SK-N-MC (cell line): Measurements from ENCODE around the gene GABRR1.
A peak's percentile ranks its signal among the peaks of the same experiment; 100 is the strongest.

Experiments used
- DNase-seq: peaks from one replicate; pipeline ENCODE4 v3.0.0-alpha.2; 2011; ENCODE audit warnings: low read depth, low spot score
- H3K27ac ChIP-seq: fragments of 200-600 bp; sonication (generic); 2 replicates; pipeline ENCODE4 v1.5.1; 2016; ENCODE audit warnings: mixed run types
- H3K36me3 ChIP-seq: fragments of 200-600 bp; sonication (generic); 2 replicates; pipeline ENCODE4 v1.6.1; 2017; ENCODE audit warnings: antibody characterized with exemption, low read length, mixed read lengths; ENCODE audit not compliant: insufficient read depth
- H3K4me3 ChIP-seq: fragments of 200-600 bp; sonication (generic); 2 replicates; pipeline ENCODE4 v1.5.1; 2016
- H3K9ac ChIP-seq: fragments of 200-600 bp; sonication (generic); 2 replicates; pipeline ENCODE4 v1.8.0; 2017; ENCODE audit warnings: mixed run types, mixed read lengths; ENCODE audit not compliant: insufficient read length
- H3K9me3 ChIP-seq: fragments of 200-600 bp; sonication (generic); 2 replicates; pipeline ENCODE4 v1.6.1; 2017; ENCODE audit warnings: low read depth, mild to moderate bottlenecking, antibody characterized with exemption, low read length, moderate library complexity, mixed read lengths
- EZH2 ChIP-seq: fragments of 200-600 bp; sonication (generic); IDR thresholded peaks from one replicate; pipeline ENCODE4 v1.6.1; 2017; ENCODE audit warnings: antibody characterized with exemption
- FOXP2 ChIP-seq: optimal IDR thresholded peaks from 2 replicates; pipeline ENCODE3; 2011; ENCODE audit warnings: mild to moderate bottlenecking, moderate library complexity; ENCODE audit not compliant: insufficient read depth; ENCODE audit errors: extremely low read length, control extremely low read depth
- POLR2AphosphoS5 ChIP-seq: IDR thresholded peaks from 2 replicates; pipeline ENCODE4 v1.6.1; 2012; ENCODE audit warnings: mild to moderate bottlenecking, low read depth, low read length, borderline replicate concordance

The GABRR1 gene

GRCh38 chr6:89160331-89161092 is 56.6 kb downstream of the GABRR1 start:
- Histone ChIP-seq H3K4me3 (no peak overlapping the region), H3K27ac (no peak overlapping the region), H3K9me3 (no peaks in the 10 kb centered on the region), H3K36me3 (peaks cover 79% of the 10 kb centered on the region), H3K9ac (no peak overlapping the region)
- TF ChIP-seq FOXP2 (no peak), POLR2AphosphoS5 (no peak), EZH2 (no peak)
- DNase-seq, result no peak

GRCh38 chr6:89154131-89154530 is 63.0 kb downstream of the GABRR1 start:
- TF ChIP-seq EZH2 (no peak), FOXP2 (no peak), POLR2AphosphoS5 (no peak)
- no peak overlapping the region for H3K9ac ChIP-seq
- no peak overlapping the region for H3K4me3 ChIP-seq
- H3K27ac ChIP-seq, result no peak overlapping the region
- peaks cover 64% of the 10 kb centered on the region for H3K36me3 ChIP-seq
- no peaks in the 10 kb centered on the region for H3K9me3 ChIP-seq
- DNase-seq, result no peak

GRCh38 chr6:89148016-89148750 is 69.0 kb downstream of the GABRR1 start:
- peak overlapping the region; percentile 11 for H3K4me3 ChIP-seq

DNA sequence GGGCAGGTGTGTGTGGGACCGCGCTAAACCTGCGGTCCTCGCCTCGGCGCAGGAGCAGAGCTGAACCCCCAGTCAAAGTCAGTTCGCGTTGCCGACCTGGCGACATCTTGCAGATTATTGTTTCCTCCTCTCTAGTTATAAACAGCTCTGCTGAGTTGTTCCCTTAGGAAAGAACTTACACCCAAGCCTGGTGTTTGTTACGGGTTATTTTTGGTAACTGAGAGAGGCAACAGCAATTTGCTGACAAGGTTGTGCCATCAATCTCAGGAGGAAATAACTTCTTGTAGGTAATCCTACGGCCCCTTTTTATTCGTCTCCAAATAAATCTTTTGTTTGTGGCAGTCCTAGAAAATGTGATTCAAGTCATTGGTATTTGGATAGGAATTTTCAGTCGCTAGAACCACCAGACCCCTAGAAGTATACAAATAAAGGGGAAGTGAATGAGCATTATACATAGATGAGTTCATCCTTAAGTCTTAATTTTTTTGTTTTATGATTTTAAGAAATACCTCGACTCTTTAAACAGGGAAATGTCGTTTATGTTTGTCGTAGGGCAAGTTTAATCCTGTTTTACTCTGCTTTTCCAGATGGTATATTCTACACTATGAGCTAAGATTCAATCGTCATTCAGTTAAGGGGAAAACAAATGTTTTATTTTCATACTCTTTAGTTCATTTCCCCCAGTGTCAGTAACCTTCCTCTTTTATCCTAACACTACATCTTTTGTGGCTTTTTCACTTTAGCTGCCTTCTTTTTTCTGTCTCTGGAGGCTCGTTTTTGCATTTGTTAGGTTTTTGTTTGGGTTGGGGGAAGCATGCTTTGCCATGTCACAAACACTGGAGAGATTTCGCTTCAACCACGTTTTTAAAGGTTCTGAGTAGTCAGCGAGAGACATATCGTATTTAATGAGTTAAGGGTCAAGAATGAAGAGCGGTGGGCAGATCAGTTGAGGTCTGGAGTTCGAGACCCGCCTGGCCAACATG is 70.1 kb downstream of the GABRR1 start:
- H3K36me3 ChIP-seq, result peaks cover 20% of the 10 kb centered on the region
- TF ChIP-seq POLR2AphosphoS5, result peak; percentile 45; the same call in 1 of the 2 replicates
- TF ChIP-seq EZH2, result no peak
- peak overlapping the region; percentile 74; the same call in 1 of the 2 replicates for H3K27ac ChIP-seq
- H3K9ac ChIP-seq, result peak overlapping the region; percentile 87
- H3K4me3 ChIP-seq, result peak overlapping the region; percentile 93
- no peaks in the 10 kb centered on the region for H3K9me3 ChIP-seq
- DNase-seq, result no peak

More at GRCh38 chr6:89148016-89148750, 69.0 kb downstream of the GABRR1 start:
- no peak for TF ChIP-seq FOXP2
- no peak for TF ChIP-seq POLR2AphosphoS5
- TF ChIP-seq EZH2, result no peak
- H3K9ac ChIP-seq, result peak overlapping the region; percentile 1
- H3K36me3 ChIP-seq, result peaks cover 29% of the 10 kb centered on the region
- no peak for DNase-seq
- no peak overlapping the region for H3K27ac ChIP-seq
- H3K9me3 ChIP-seq, result no peaks in the 10 kb centered on the region

DNA sequence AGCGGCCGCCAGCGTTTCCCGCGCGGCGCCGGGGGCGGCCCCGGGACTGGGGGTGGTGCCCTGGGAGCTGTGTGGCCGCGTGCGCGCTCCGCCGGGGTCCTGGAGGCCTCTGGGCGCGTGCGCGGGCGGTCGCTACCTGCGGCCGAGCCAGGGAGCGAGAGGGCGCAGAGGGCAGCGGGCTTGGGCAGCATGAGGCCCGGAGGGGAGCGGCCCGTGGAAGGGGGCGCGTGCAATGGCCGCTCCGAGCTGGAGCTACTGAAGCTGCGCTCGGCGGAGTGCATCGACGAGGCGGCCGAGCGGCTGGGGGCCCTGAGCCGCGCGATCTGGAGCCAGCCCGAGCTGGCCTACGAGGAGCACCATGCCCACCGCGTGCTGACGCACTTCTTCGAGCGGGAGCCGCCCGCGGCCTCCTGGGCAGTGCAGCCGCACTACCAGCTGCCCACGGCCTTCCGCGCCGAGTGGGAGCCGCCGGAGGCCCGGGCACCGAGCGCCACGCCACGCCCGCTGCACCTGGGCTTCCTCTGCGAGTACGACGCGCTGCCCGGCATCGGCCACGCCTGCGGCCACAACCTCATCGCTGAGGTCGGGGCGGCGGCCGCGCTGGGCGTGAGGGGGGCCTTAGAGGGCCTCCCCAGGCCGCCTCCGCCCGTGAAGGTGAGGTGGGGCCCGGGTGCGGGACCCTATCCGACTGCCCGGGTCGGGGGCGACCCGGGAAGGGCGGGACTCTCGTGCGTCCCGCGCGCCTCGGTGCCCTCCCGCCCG is 71.0 kb downstream of the GABRR1 start, which contains the start of gene PM20D2:
Gene PM20D2 (plus strand): TSS at position 100 of the 762 bp plus-strand sequence. CDS start 90 bp downstream, at position 190.
- Histone ChIP-seq H3K9me3 (no peaks in the 10 kb centered on the region), H3K27ac (peak within 1 kb of the TSS; percentile 74), H3K36me3 (peaks cover 17% of the 10 kb centered on the region), H3K4me3 (peak within 1 kb of the TSS; percentile 93), H3K9ac (peak within 1 kb of the TSS; percentile 87)
- no peak for TF ChIP-seq EZH2
- TF ChIP-seq POLR2AphosphoS5, result peak; percentile 80
- no peak for DNase-seq

DNA sequence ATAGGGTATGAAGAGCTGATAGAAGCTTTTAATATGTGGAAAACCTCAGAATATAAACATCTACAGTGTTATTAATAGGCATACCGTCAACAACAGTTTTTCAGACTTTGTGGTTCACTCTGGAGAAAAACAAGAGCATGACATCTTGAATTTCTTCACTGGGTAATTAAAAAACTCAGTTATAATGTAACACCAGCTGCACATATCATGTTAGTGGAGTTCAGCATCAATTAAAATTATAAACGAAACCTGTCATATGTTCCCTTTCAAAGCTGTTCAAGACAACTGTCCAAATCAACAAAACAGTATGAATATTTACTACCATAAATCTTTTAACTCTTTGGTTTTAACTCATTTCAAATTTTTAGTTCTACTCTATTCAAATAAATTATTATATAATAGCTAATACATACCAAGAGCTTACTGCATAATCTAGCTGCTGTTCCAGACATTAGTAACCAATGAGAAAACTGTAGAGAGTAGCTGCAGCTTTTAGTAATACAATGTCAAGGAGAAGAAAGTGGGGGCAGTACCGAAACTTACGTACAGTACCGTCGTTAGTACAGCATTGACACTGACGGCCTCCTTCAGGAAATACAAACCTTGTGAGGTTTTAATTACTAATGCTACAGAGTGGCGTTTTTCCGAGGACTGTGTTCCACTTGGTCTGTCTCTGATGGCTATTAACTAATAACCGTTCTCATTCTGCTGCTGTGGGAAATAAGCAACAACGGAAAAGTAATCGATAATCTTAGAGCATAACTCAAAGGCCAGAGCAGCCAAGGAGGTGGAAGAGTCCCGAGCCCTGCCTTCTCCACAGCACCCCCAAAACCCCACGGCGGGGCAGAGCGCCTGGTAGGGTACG is 71.8 kb downstream of the GABRR1 start:
- Histone ChIP-seq H3K9me3 (no peaks in the 10 kb centered on the region), H3K36me3 (peaks cover 17% of the 10 kb centered on the region), H3K9ac (peak overlapping the region; percentile 87), H3K4me3 (peak overlapping the region; percentile 93), H3K27ac (peak overlapping the region; percentile 74)
- DNase-seq, result no peak
- TF ChIP-seq EZH2 (no peak), FOXP2 (no peak), POLR2AphosphoS5 (no peak)

DNA sequence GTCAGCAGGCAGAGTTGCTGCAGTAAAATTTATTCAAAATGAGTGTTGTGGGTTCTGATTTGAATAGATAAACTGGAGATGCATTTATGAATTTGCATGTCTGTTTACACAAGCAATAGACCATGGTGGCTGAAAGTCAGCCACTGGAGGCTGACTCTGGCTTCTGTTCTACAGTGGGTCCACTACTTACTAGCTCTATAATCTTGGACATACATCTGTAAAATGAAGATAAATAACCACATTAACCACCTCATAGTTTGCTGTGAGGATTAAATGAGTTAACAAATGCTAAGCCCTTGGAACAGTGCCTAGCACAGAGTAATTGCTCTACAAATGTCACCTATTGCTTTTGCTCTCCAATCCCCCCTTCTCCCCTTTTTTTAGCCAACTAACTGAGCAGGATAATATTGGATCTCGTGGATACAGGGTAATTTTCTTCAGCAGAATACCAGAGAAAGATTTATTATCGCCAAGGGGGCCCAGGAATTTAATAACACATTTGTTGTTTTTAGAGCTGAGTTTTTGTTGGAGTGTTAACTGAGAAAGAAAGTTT is 72.7 kb downstream of the GABRR1 start:
- Histone ChIP-seq H3K4me3 (peak overlapping the region; percentile 93), H3K27ac (peak overlapping the region; percentile 74), H3K9me3 (no peaks in the 10 kb centered on the region), H3K9ac (peak overlapping the region; percentile 21), H3K36me3 (peaks cover 9% of the 10 kb centered on the region)
- DNase-seq, result no peak
- no peak for TF ChIP-seq POLR2AphosphoS5
- peak; percentile 67 for TF ChIP-seq FOXP2
